Measurements from ENCODE around the gene MED12L.
A peak's percentile ranks its signal among the peaks of the same experiment; 100 is the strongest.

MED12L gene

GRCh38 chr3:151296226-151296625 is 210.8 kb downstream of the MED12L start:
- no peak overlapping the region for H3K4me3 ChIP-seq (ENCODE audit: low read depth, low read length)
- DNase-seq (ENCODE audit: low read depth): no peak

GRCh38 chr3:151297429-151297828 is 212.0 kb downstream of the MED12L start:
- no peak overlapping the region for H3K4me3 ChIP-seq (ENCODE audit: low read depth, low read length)
- no peak for DNase-seq (ENCODE audit: low read depth)
- no peak for TF ChIP-seq CTCF (IDR thresholded peaks at IDR 0.05; ENCODE audit: control insufficient read depth, extremely low read depth, insufficient read depth)

More at GRCh38 chr3:151296226-151296625, 210.8 kb downstream of the MED12L start:
- no peak for TF ChIP-seq CTCF (IDR thresholded peaks at IDR 0.05; ENCODE audit: control insufficient read depth, extremely low read depth, insufficient read depth)

- TF ChIP-seq CTCF (IDR thresholded peaks at IDR 0.05; ENCODE audit: control insufficient read depth, extremely low read depth, insufficient read depth): no peak
- no peak overlapping the region for H3K4me3 ChIP-seq (ENCODE audit: low read depth, low read length)
- no peak for DNase-seq (ENCODE audit: low read depth)
Measured at GRCh38 chr3:151299006-151299405, 213.5 kb downstream of the MED12L start.

- DNase-seq (ENCODE audit: low read depth): no peak
- no peak for TF ChIP-seq CTCF (IDR thresholded peaks at IDR 0.05; ENCODE audit: control insufficient read depth, extremely low read depth, insufficient read depth)
Measured at GRCh38 chr3:151300539-151300938, 215.1 kb downstream of the MED12L start.

GRCh38 chr3:151301787-151302186 is 216.3 kb downstream of the MED12L start:
- no peak for TF ChIP-seq CTCF (IDR thresholded peaks at IDR 0.05; ENCODE audit: control insufficient read depth, extremely low read depth, insufficient read depth)
- DNase-seq (ENCODE audit: low read depth): no peak
- no peak overlapping the region for H3K4me3 ChIP-seq (ENCODE audit: low read depth, low read length)

More at GRCh38 chr3:151300539-151300938, 215.1 kb downstream of the MED12L start:
- H3K4me3 ChIP-seq (ENCODE audit: low read depth, low read length): no peak overlapping the region

- no peak for TF ChIP-seq CTCF (IDR thresholded peaks at IDR 0.05; ENCODE audit: control insufficient read depth, extremely low read depth, insufficient read depth)
- no peak overlapping the region for H3K4me3 ChIP-seq (ENCODE audit: low read depth, low read length)
- no peak for DNase-seq (ENCODE audit: low read depth)
Measured at GRCh38 chr3:151303751-151304150, 218.3 kb downstream of the MED12L start.

- peak; percentile 72 for DNase-seq (ENCODE audit: low read depth)
- TF ChIP-seq CTCF (IDR thresholded peaks at IDR 0.05; ENCODE audit: control insufficient read depth, extremely low read depth, insufficient read depth): peak; percentile 46
Measured at GRCh38 chr3:151305060-151305774, 219.8 kb downstream of the MED12L start.

More at GRCh38 chr3:151305060-151305774, 219.8 kb downstream of the MED12L start:
- H3K4me3 ChIP-seq (ENCODE audit: low read depth, low read length): no peak overlapping the region

All from LNCaP clone FGC (cell line).